ENCODE data around the gene BCAM.

GRCh38 chr19:44795398-44795987 is 13.4 kb upstream of the BCAM start:
- TF ChIP-seq CTCF (conservative IDR thresholded peaks at IDR 0.05; ENCODE audit: low read depth, low read length) (no peak), EZH2 (IDR thresholded peaks at IDR 0.05; ENCODE audit: low read length, unreplicated experiment) (no peak), EZH2phosphoT487 (IDR thresholded peaks at IDR 0.05; ENCODE audit: borderline replicate concordance, low read length) (no peak)
